GM21576 (cell line): ENCODE results near the gene UGT1A3.

Experiments used
- ATAC-seq: cut with Tn5 transposase; IDR thresholded peaks from one replicate; pipeline ENCODE4 v1.9.1; 2021; ENCODE audit warnings: mild to moderate bottlenecking, moderate library complexity; ENCODE audit not compliant: unreplicated experiment

The UGT1A3 gene

GRCh38 chr2:233793465-233794127 lies 64.8 kb downstream of the UGT1A3 start:
- no peak for ATAC-seq

- no peak for ATAC-seq
These were observed 65.4 kb downstream of the UGT1A3 start for GRCh38 chr2:233794128-233794658.

- ATAC-seq: no peak
These were observed 66.9 kb downstream of the UGT1A3 start for GRCh38 chr2:233795735-233796171.

GRCh38 chr2:233796254-233796653 lies 67.4 kb downstream of the UGT1A3 start:
- no peak for ATAC-seq

- no peak for ATAC-seq
These were observed 69.7 kb downstream of the UGT1A3 start for GRCh38 chr2:233798335-233799086.

GRCh38 chr2:233799087-233799665 lies 70.3 kb downstream of the UGT1A3 start:
- no peak for ATAC-seq

GRCh38 chr2:233799716-233800115 lies 70.9 kb downstream of the UGT1A3 start:
- ATAC-seq: no peak

GRCh38 chr2:233800208-233800607 lies 71.4 kb downstream of the UGT1A3 start:
- ATAC-seq: no peak

- no peak for ATAC-seq
These were observed 72.7 kb downstream of the UGT1A3 start for GRCh38 chr2:233801357-233802131.

- ATAC-seq: no peak
These were observed 73.4 kb downstream of the UGT1A3 start for GRCh38 chr2:233802132-233802815.

GRCh38 chr2:233803292-233803911 lies 74.6 kb downstream of the UGT1A3 start:
- ATAC-seq: no peak

- no peak for ATAC-seq
These were observed 75.2 kb downstream of the UGT1A3 start for GRCh38 chr2:233803994-233804393.

GRCh38 chr2:233807215-233807865 lies 78.5 kb downstream of the UGT1A3 start:
- ATAC-seq: no peak

- ATAC-seq: no peak
These were observed 79.4 kb downstream of the UGT1A3 start for GRCh38 chr2:233807966-233808935.

- ATAC-seq: no peak
These were observed 81.5 kb downstream of the UGT1A3 start for GRCh38 chr2:233810385-233810784.

GRCh38 chr2:233811087-233811486 lies 82.2 kb downstream of the UGT1A3 start:
- ATAC-seq: no peak

GRCh38 chr2:233811732-233812131 lies 82.9 kb downstream of the UGT1A3 start:
- no peak for ATAC-seq
